Kidney (tissue), 14 donors: ENCODE measurements around the gene CACNA1S. TPM values are rescaled to one million over a fixed set of nuclear protein-coding genes. Genes with fewer than 3 reads are reported as not detected.

Source experiments
- DNase-seq, 5 donors: peaks; one replicate each; pipeline ENCODE4 v3.0.0-alpha.2; 2013 to 2020
- FAIRE-seq: peaks from 2 replicates; lab custom pipeline; 2012; peaks lifted over from hg19 to GRCh38; lab: Jason Lieb, UNC
- H3K27ac ChIP-seq, 2 donors: one replicate each; pipeline ENCODE4 v1.7.0; 2013; ENCODE audit warnings: low read depth in 2 of 2, low read length in 2 of 2, inconsistent platforms in 1 of 2
- H3K27me3 ChIP-seq: one replicate; pipeline ENCODE4 v1.7.1; 2013; ENCODE audit warnings: low read length, inconsistent platforms; ENCODE audit not compliant: control insufficient read depth, insufficient read depth
- H3K36me3 ChIP-seq, 3 donors: one replicate each; pipeline versions ENCODE4 v1.7.0 to v1.7.1; 2013; ENCODE audit warnings: low read length in 3 of 3, control low read depth in 1 of 3, inconsistent platforms in 1 of 3; ENCODE audit not compliant: insufficient read depth in 3 of 3, control insufficient read depth in 2 of 3
- H3K4me1 ChIP-seq, 3 donors: one replicate each; pipeline versions ENCODE4 v1.7.0 to v1.7.1; 2013; ENCODE audit warnings: low read length in 3 of 3, inconsistent platforms in 1 of 3, low read depth in 1 of 3; ENCODE audit not compliant: control insufficient read depth in 2 of 3, insufficient read depth in 2 of 3
- H3K4me3 ChIP-seq, 3 donors: one replicate each; pipeline versions ENCODE4 v1.7.0 to v1.8.1; 2013; ENCODE audit warnings: low read length in 3 of 3, control low read depth in 1 of 3, inconsistent platforms in 1 of 3
- H3K9ac ChIP-seq, 3 donors: one replicate each; pipeline versions ENCODE4 v1.7.0 to v1.7.1; 2013; ENCODE audit warnings: low read length in 3 of 3, control low read depth in 1 of 3, inconsistent platforms in 1 of 3
- H3K9me3 ChIP-seq, 3 donors: one replicate each; pipeline versions ENCODE4 v1.7.0 to v1.7.1; 2013; ENCODE audit warnings: low read length in 3 of 3, control low read depth in 1 of 3, inconsistent platforms in 1 of 3; ENCODE audit not compliant: control insufficient read depth in 2 of 3, insufficient read depth in 1 of 3
- CTCF ChIP-seq: IDR thresholded peaks from 3 replicates; pipeline ENCODE4 v1.5.1; 2012; ENCODE audit warnings: mild to moderate bottlenecking, moderate library complexity, borderline replicate concordance; ENCODE audit not compliant: insufficient read depth; ENCODE audit errors: extremely low read depth
- intact Hi-C: fragments of 100-400 bp; cut with DNase I; formaldehyde crosslinking; loops from one replicate; pipeline ENCODE4 v1.11.1; 2022
- polyA plus RNA-seq: library from polyadenylated mRNA; stranded (reverse); fragments of 350-450 nt; fragmentation: Illumina TruSeq; extraction: RNeasy Lipid Tissue Mini Kit (QIAGEN cat#74804); gene quantifications from one replicate; pipeline ENCODE4 v1.2.3, GENCODE V29; 2014; ENCODE audit warnings: low read depth, low replicate concordance; ENCODE audit not compliant: insufficient read depth
- total RNA-seq: library from RNA; stranded (reverse); fragmentation: NEBNext Ultra II Directional; extraction: Animal tissue kit (Norgen Biotek cat#: 25700); gene quantifications from one replicate; pipeline ENCODE4 v1.2.1, GENCODE V29; 2021
- donor health status: control.
- donor health status: control.
- donor health status: control.
- donor health status: control.
- donor health status: control.
- donor health status: DM: yes; HTN: yes; CAD: no.
- donor health status: Normal renal cell carcinoma (clear cell type).

Gene CACNA1S
- total and polyA plus RNA-seq, 2 donors from 2014 or later, result 0.41 TPM; not detected in 1

GRCh38 chr1:201015551-201016091 is 96.6 kb downstream of the CACNA1S start:
- Histone ChIP-seq H3K9ac (no peak overlapping the region), H3K4me1 (peaks cover 0 to 11% (median 0%) of the 10 kb centered on the region in 3 donors), H3K27me3 (no peaks in the 10 kb centered on the region), H3K9me3 (no peaks in the 10 kb centered on the region), H3K4me3 (no peak overlapping the region), H3K36me3 (no peaks in the 10 kb centered on the region), H3K27ac (no peak overlapping the region)
- DNase-seq (peak in 1 of 5 donors; percentile 18), FAIRE-seq (no peak)
- intact Hi-C loops, result no loop called here
- no peak for TF ChIP-seq CTCF

- no peaks in the 10 kb centered on the region for H3K27me3 ChIP-seq
- H3K9me3 ChIP-seq, result no peaks in the 10 kb centered on the region
- H3K27ac ChIP-seq, result no peak overlapping the region
- no peak for FAIRE-seq
- intact Hi-C loops, result no loop called here
- DNase-seq, result no peak
- no peak overlapping the region for H3K9ac ChIP-seq
- H3K4me1 ChIP-seq, result peaks cover 0 to 11% (median 0%) of the 10 kb centered on the region in 3 donors
- H3K4me3 ChIP-seq, result no peak overlapping the region
- no peaks in the 10 kb centered on the region for H3K36me3 ChIP-seq
- TF ChIP-seq CTCF, result no peak
Observed at GRCh38 chr1:201014816-201015200, 97.4 kb downstream of the CACNA1S start.

GRCh38 chr1:201013991-201014815 is 98.0 kb downstream of the CACNA1S start:
- DNase-seq, result peak in 1 of 5 donors; percentile 27
- no peak for TF ChIP-seq CTCF
- no peak overlapping the region for H3K27ac ChIP-seq

More at GRCh38 chr1:201013991-201014815, 98.0 kb downstream of the CACNA1S start:
- Histone ChIP-seq H3K4me1 (peaks cover 0 to 11% (median 0%) of the 10 kb centered on the region in 3 donors), H3K4me3 (no peak overlapping the region), H3K36me3 (no peaks in the 10 kb centered on the region), H3K9ac (no peak overlapping the region), H3K9me3 (no peaks in the 10 kb centered on the region), H3K27me3 (no peaks in the 10 kb centered on the region)
- FAIRE-seq, result no peak
- intact Hi-C loops, result no loop called here
